ENCODE data around the gene FOXB1.

The FOXB1 gene

DNA sequence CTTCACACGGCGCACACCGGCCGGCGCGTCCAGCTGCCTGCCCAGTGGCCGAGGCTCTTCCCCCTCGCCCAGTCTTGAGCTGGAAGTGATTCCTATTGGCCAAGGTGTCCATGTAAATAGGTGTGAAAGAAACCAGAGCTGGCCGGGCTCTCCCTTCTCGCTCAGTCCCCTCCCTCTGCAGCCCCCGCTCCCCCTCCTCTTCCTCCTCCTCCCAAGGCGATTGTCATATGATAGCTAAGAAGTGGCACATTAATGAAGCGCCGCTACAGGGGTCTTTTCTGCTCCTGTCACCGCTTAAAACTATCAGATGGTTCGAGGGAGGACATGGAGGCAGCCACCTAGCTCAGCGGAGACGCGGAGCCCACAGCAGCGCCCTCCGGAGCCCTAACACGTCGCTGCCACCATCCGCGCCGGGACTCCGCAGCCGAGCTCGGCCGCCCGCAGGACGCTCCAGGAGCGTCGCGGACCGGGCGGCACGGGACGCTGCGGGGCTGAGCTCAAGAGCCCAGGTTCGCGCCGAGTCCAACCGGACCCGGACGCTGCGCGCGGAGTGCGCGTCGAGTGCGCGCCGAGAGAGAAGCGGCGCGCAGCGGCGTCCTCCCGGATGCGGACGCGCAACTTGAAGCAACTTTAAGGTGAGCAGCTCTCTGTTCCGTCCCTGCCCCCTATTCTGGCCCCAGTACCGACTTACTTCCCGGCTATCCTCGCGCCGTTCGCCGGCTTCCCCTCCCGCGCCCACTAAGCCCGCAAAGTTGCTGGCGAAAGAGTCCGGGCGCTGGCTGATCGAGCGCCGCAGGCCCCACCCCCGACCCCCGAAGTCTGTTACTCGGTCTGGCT, at the start of gene FOXB1:
TSS of gene FOXB1 (plus strand) at position 303 of the 837 bp plus-strand sequence. CDS start 653 bp downstream, outside the sequence.
- no peak for DNase-seq (ENCODE audit: low spot score)

DNA sequence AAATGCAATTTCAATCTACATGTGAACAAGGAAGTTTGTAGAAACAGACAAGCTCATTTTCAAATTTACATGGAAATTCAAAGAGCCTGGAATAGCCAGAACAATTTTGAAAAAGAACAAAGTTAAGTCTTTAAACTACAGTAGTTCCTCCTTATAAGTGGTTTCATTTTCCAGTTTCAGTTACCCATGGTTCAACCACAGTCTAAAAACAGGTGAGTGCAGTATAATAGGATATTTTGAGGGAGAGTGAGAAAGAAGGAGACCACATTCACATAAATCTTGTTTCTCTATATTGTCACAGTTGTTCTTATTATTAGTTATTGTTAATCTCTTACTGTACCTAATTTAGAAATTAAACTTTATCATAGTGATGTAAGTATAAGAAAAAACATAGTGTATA, 45.8 kb upstream of the FOXB1 start:
- no peak for DNase-seq (ENCODE audit: low spot score)

DNA sequence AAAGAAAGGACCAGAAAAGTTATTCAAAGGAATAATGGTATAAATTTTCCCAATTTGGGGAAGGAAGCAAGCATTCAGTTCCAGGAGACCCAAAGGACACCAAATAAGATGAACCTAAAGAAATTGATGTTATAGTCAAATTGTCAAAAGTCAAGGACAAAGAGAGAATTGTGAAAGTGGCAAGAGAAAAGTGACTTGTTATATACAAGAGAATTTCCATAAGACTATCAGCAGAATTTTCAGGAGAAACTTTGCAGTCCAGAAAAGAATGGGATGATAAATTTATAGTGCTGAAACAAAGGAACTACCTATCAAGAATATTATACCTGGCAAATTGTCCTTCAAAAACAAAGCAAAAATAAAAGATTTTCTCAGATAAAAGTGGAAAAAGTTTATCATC, 43.8 kb upstream of the FOXB1 start:
- DNase-seq (ENCODE audit: low spot score) = no peak

DNA sequence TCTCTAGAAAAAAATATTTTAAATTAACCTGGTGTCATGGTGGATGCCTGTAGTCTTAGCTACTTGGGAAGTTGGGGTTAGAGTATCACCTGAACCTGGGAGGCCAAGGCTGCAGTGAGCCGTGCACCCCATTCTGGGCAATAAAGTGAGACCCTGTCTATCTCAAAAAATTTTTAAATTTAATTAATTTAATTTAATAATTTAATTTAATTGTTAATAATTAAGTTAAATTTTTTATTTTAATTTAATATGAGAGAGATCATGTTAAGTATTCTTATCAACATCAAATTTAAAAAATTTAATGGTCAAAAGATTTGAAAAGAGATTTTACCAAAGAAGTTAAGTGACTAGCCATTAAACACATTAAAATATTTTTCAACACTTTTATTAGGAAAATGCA, 40.8 kb upstream of the FOXB1 start:
- DNase-seq (ENCODE audit: low spot score) = no peak

DNA sequence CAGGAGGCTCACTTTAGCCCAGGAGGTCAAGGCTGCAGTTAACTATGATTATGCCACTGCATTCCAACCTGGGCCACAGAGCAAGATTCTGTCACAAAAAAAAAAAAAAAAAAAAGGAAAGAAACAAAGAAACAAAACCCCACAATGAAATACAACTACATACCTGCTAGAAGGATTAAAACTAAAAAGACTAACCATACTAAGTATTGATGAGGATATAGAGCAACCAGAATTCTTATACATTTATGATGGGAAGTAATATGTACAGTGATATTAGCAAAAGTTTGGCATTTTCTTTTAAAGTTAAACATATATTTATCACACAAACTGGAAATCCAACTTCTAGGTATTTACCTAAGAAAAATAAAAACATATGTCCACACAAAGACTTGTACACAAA, 40.2 kb upstream of the FOXB1 start:
- DNase-seq (ENCODE audit: low spot score) = no peak

DNA sequence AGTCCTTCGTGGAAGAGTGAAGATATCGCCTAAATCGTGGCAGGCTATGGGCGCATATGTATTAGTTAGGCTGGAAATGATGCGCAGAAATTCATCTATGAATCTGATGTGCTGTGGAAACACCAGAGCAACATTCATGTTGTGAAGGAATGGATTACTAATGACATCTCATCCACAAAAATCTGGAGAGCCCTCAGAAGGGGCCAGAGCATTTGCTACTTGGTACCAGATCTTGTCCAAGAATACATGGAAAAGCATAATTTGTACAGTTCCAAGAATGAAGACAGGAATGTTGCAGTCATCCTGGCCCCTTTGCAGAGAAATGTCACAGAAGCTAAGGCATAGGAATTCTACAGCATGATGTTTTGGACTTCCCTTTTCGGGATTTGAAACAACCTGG, 38.4 kb upstream of the FOXB1 start:
- DNase-seq (ENCODE audit: low spot score) = no peak

DNA sequence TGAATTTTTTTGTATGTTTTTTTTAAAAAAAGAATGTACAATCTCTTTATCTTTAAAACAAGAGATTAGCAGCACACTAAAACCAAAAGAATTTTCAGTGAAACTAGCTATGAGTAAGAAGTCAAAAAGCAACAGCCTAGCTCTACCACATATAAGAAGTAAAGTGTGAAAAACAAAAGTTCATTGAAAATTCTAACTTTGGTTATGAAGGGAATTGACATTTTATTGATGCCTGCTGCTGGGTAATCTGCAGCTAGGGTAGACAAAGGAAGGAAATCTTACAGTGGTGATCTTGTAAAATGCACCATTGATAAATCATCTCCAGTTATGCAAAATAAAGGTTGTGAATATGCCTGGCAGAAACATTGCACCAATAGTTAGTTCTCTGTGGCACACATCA, 37.8 kb upstream of the FOXB1 start:
- DNase-seq (ENCODE audit: low spot score) = no peak

DNA sequence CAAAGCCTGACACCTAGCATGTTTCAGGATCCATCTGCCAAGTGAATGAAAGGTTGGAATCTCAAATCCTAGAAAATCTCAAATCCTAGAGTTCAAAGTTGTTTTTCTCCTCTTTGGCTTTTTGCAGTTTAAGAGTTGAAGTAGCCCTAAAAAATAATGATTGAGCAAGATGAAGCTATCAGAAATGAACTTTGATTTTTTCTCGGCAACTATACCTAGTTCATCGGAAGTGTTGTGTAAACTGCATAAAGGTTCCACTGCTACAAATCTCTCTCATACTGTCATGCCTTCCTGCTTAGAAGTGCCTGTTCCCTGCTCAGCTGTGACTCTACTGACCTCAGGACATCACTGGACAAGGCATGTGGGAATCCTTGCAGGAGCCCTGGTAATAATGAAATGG, 35.8 kb upstream of the FOXB1 start:
- DNase-seq (ENCODE audit: low spot score) = no peak

DNA sequence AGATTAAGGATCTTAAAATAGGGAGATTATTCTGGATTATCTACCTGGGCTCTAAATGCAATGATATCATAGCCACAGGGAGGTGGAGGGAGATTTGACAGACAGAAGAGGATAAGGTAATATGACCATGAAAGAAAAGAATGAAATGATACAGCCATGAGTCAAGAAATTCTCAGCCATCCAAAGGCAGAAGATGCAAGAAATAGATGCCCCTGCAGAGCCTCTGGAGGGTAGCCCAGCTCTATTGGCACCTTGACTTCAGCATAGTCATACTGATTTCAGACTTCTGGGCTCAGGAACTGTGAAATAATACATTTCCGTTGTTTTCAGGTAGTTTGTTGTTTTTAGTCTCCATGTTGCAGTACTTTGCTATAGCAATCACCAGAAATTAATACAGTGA, 31.9 kb upstream of the FOXB1 start:
- DNase-seq (ENCODE audit: low spot score) = no peak

DNA sequence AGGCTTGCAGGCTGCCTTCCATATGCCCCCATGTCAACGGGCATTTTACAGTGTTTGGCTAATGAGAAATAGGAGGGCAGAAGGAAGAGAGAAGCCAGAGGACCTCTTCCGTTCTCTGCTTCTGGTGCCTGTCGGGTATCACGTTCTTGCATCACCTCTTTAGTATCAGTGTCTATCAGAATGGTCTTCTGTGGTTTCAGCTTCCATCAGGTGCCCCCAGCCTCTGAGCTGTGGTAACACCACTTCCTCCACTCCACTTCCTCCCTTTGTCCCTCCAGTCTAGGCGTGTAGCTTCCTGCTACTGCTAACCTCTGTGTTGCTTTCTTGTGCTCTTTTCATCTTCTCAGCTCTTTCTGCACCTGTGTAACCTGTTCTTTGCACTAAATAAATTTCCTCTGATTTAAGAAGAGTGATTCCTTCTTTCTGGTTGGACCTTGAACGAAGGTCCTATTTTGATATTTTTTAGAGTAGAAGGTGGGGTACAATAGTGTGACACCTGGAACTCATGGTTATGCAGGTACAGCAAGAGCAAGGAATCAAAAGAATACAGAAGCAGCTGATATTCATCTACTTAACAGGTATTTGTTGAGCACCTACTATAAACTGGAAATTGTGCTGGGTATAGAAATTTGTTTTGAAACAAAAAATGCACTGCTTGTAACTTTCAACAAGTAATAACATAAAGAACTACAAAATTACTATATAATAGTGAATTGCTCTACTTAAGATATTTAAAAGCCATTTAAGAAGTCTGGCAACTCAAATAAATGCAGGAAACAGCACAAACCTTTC, 27.4 kb upstream of the FOXB1 start:
- peak; percentile 56 for DNase-seq (ENCODE audit: low spot score)

DNA sequence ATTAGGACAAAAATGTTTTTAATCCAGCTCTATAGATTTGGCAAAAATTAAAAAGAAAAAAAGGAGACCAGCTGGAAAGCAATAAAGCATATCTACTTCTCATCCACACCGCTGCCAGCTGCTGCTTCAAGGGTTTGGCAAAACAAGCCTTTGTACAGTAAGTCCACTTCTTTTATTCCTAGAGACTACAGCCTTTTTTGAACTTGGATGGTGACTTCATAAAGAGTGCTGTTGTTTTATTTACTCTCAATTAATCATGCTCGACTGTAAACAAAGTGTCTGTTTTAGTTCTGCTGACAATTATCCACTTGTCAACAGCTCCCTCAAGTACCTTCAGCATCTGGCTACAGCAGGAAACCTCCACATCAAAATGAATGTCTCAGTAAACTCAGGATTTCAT, 12.3 kb upstream of the FOXB1 start:
- no peak for DNase-seq (ENCODE audit: low spot score)

DNA sequence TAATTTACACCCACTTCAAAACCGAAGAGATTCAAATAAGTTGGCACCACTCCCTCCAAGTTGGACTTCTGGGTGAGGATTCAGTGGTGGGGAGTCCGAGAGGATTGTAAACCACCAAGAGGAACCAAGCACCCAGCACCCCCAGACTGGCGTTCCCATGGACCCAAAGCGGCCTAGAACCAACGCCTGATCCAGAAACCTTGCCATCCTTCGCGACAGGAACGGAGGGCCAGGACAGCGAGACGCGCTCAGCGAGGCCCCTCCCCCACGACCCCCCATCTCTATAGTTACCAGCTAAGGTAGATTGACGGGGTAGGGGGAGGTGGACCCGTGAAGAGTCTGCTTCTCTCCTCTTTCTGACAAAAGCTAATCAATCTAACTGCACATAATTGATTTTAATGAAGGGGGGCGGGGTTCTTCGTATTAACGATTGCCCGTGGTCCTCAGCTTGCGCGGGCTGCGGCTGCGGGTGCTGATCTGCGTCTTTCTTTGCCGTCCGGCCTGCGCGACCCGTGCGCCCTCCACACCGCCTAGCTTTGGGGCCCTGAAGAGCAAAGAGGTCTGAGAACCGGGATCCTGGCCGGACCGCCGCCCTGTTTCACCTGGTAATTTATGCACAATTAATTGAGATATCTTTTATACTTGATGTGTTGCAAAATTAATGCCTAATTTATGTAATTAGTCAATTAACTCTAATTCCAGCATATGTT, 10.9 kb upstream of the FOXB1 start:
- DNase-seq (ENCODE audit: low spot score) = no peak

DNA sequence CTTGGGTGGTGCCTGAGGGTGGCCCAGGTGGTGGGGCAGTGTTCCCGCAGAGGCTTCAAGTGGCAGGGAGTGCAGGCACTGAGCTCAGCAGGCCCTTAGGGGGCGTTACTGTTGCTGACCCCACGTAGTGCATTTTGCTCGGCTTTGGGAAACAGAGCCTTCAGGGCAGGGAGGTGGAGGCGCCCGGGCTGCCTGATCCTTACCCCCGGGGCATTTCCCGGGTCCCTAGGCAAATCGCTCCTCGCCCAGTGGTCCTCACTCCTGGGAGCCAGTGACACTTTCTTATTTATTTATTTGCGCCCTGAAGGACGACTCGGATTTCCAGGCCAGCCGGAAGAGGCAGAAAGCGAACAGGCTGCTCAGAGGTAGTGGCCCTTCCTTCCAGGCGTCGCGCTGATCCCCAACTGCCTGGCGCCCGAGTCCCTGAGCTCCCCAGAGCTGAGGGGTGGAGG, 10.1 kb upstream of the FOXB1 start:
- DNase-seq (ENCODE audit: low spot score) = no peak

DNA sequence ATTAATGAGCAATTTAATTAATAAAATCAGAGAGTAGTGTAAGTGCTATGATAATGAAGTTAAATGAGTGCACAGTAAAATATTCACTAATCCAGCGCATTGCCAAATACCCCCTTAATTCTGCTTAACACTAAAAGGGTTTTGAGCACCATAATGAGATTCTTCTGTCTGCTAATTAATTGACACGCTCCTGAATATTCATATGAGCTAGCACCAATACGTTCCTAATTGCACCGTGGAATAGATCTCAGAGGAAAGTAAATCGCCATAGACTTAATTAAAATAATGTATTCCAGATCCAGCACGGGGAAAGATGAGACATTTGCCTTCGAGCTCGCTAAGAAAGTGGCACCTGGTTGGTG, 9.6 kb upstream of the FOXB1 start:
- no peak for DNase-seq (ENCODE audit: low spot score)

DNA sequence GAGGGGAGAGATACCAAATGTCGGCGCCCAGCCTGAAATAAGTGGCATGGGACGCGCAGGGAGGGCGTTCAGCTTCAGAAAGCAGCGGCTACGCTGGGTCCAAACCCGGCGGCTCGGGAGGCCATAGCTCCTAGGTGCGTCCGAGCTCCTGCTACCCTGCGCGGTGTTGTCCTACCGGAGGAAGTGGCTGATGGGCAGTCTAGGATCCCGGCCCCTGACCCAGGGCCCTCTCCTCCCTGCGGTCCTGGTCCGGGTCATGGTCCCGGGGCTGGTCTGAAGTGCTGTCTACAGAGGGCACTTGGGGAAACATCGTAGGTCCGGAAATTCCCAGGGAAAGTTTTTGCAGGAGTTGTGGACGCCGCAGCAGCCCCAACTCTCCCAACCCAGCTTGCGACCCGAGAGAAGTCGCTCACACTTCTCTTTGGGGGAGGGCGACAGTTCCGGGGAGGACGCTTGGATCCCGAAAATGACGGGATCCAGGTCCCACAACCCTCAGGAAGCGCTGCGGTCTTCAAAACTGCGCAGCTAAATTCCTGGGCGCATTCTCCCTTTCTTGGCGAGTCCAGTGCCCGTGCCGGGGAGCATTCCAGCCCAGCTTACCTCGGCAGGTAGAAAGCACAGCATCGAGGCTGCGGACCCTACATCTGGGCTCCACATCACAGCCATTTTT, 9.1 kb upstream of the FOXB1 start:
- DNase-seq (ENCODE audit: low spot score) = no peak

DNA sequence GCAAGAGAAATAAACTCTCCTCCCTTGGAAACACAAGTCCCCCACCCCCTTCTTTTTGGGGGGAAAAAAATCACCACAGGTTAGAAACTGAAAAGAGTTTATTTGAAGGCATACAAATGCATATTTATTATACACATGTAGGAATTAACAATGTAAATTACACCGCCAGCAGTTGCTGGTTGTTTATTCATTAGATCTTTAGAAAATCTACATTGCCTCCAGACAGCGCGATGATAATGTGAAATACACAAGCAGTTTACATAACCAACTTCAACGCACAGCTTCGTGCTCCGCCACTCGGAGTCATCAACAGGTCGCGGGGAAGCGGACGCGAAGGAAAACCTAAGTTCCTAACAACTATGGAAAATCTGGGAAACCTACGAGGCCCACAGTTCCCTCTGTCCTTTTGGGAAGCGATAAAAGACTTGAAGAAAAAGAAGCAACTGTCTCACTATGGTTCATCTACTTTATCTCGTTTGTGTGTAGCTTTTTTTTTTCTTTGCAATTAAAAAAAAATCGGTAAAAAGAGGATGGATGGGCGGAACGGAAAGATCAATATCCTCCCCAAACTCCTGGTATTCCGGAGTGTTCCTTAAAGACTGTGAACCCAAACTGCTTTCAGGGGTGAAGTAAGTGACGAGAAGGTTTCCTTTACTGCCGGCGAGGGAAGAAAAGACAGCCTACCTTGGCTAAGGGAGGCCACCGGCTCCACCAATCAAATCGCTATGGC, 8.4 kb upstream of the FOXB1 start:
- DNase-seq (ENCODE audit: low spot score) = no peak

DNA sequence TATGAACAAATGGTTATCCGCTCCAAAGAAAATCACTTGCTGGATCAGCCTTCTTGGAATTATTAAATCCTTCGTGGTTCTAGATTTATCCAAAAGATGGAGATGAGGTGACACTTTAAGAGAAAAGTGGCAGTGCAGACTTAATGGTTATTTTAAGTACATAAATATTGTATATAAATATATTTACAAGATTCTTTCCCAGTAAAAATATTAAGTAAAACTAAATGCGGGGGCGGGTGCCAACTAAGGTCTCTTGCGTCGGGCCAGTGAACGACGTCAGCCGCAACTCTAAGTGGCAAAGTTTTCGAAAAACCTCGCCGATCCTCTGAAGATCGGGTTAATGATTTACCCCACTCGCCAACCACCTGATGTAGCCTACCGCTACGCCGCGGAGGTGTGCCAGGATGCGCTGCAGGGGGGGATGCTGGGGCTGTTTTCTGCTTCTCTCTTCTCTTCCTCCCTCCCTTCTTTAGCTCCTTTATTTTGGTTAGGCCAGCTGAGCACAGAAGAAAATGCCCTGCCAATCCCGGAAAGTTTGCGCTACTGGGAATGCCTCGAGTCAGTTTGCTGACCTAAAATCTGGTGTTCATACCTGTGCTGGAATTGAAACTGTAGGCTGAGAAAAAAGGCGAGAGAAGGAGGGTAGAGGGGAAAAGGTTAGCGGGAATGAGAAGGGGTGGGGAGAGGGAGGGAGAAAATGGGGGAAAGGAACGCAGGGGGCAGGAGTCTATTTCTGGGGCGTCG, 7.6 kb upstream of the FOXB1 start:
- DNase-seq (ENCODE audit: low spot score) = no peak

DNA sequence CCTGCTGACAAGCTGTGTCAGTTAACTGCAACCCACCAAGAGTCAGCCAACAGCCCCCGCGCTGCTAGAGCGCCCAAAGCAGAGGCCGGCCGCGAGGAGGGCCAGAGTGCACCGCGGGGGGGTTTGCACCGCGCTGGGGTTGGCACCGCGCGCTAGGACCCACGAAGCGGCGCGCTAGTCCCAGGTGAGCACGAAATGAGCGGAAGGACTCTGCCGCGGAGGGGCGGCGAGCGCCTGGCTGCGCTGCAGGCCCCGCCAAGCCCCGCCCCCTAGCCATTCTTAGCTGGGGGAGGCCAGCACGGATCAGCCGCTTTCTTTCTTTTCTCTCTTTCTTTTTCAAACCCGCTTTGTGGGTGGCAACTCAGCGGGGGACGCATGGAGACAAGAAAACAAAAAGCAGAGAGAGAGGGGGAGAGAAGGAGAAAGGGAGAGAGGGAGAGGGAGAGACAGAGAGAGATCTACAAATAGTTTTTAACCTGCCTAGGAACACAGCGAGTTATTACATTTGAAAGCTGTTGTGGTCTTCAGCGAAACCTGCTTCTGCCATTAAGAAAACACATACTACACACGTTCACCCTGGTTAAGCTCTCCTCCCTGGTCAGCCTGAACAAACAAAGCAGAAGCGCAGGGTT, 6.9 kb upstream of the FOXB1 start:
- peak; percentile 50 for DNase-seq (ENCODE audit: low spot score)

DNA sequence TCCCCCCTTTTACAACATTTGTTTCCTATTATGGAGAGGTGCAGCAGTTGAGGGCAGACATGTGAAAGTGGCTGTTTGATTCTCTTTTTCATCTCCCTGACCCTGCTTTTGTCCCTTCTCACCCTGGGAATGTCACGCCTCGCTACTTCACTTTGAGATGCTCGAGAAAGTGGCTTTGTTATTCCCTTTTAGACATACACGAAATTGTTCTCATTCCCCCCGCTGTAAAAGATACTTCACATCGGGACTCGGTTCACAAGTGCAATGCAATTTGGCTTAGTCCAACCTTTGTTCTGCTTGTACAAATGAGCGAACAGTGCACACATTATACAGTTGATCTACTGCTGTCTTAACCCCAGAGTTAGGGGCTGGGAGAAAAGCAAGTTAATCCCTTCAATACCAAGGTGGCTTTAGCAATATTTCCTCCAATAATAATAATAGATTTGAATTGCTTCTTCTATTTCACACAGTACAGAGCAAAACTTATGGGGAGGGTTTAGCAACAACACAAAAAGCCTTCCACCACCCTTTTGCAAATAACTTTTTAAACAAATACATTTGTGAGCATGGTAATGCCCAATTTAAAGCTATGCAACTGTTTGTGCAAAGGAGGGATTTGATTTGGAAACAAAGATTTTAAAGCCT, 5.7 kb upstream of the FOXB1 start:
- no peak for DNase-seq (ENCODE audit: low spot score)
